GM20431 (cell line): ENCODE measurements around the gene LDLRAD4.

Source experiments
- in situ Hi-C: fragments of 300-500 bp; cut with MseI, MboI; formaldehyde crosslinking; loops from one replicate; pipeline ENCODE4 v1.15.0; 2020; ENCODE audit warnings: low sequenced_read_pairs; ENCODE audit not compliant: unreplicated experiment

The LDLRAD4 gene

DNA sequence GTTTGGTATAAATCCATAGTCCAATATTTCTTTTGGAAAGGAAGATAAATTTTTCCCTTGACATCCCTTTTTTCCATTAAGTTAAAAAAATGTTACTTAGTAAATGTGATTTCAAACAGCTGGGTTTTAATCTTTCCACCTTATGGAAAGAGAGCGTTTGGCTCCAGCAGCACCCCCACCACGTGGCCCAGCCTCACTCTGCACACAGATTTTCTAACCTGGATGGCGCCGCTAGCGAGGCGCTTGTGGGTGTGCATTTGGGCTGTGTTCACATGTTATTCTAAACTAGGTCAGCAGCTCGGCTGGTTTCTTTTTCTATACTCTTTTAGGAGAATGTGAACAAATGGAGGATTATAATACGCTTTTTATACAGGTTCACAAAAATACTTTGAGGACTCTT, 218.0 kb downstream of the LDLRAD4 start:
- in situ Hi-C loops: no loop called here

DNA sequence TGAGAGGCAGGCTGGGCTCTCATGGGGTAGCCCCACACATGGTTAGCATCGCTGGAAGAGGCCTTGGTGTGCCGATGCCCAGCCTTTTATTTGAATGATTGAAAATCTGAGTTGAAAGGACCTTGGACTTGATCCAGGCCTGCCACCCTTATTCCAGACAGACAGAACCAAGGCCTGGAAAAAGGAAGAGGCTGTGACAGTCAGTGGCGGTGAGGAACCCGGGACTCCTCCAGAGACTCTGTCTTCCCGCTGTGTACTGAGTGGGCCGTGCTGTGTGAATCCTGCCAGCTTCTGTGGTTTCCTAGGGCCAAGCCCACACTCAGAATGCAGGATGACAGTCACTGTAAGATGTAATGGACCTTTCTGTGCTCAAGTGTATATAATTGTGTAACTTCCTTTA, 218.5 kb downstream of the LDLRAD4 start:
- in situ Hi-C loops: no loop called here

DNA sequence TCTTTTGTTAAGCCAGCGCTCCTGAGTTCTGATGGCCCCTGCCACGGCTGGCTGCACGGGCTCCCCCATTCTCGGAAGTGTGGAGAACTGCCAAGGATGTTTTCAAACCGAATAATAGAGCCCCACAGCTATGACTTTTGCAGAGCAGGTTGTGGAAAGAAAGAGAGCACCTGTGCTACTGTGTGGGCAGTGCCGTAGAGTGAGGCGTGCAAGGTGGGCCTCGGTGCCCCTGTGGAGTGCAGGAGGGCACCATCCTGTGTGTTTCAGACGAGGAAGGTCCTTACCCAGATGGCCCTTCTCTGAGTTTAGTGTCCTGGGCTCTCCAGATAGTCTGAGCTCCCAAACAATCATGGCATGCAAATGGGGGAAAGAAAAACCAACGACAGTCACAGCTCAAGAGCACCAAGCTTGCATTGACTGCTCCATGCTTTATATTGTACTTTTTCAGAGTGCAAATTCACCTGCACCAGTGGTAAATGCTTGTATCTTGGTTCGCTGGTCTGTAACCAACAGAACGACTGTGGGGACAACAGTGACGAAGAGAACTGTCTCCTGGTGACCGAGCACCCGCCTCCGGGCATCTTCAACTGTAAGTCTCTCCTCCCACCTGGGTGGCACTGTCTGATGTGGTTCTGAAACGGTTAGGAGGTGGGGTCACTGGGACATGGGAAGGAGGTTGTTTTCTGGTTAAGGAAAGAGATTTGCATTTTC, 219.4 kb downstream of the LDLRAD4 start:
- in situ Hi-C loops: no loop called here

DNA sequence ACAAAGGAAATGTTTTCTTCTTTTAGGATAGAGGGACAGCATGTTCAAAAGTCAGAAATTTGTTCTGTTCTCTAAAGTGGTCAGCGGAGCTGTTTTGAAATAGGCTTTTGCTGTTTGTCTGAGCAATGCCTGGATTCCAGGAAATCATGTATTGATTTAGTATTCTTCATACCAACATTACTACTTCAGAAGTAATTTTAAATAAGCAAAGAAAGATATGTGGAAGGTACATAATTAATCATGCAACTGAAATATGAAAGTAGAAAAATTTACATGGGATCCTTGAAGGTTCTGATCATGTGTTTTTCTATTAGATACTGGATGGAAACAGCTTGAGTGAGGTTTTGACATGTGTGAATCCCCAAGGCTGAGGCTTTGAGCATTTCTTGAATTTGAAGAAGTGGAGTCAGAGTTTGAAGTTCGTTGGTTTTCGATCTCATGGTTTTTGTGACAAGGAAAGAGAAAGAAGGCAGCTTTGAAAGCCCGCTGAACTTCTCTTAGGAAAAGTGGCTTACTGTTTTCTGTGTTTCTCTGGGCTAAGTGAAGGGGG, 220.0 kb downstream of the LDLRAD4 start:
- in situ Hi-C loops: no loop called here

DNA sequence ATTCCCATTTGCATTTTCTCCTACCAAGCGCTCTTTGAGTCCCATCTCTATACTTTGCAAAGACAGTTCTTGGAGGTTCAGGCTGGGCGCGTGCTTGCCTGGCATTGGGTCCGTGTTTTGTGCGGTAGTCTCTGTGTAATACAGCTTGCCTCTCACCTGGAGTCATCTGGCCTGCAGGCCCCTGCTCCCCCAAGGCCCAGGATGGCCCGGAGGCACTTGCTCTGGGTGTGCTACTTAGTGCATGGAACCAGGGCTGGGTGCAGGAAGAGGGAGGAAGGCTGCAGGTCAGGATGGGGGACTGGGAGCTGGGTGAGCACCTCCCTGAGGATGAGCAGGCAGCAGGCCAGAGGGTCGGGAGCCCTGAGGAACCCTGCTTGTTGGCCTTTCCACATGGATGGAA, 220.9 kb downstream of the LDLRAD4 start:
- in situ Hi-C loops: no loop called here

DNA sequence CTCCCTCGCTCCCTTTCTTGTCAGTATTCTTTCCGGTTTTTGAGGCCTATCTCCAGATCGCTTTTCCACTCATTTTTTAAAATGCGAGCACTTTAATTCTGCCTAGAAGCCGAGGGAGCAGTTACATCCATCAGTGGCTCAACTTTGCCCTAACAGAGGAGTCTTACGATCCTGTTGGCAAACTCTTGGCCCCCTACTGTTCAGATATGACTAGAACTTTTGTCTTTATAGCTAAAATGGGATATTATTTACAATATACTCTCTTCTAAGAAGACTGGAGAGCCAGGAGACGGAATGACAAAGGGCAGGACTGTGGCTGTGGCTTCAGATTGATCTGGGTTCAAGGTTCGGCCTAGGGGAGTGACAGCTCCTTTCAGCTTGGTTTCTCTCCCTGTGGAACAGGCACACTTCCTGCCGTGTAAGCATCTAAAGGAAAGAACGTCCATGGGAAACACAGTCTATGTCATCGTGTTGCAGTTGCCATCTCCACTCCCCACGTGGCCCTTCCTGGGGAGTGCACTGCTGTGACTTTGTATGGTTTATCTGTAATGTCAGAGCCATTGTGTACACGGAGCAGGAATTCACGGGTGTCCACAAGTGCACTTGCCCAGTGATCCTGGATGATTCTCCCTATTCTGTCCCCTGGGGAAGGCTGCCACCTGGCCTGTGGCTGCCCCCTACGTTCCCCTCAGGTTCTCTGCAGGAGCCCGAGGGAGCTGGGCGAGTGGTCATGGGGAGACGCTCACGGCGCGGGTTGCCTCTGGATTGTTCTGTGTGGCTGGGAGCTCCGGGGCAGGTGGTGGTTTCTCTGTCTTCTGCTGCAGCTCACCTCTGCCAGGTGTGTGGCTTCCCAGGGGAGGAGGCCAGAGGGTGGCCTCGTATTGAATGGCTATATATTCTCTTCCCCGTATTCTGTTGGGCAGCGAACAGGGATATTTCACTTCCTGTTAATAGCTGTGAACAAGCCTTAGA, 222.0 kb downstream of the LDLRAD4 start:
- in situ Hi-C loops: no loop called here

DNA sequence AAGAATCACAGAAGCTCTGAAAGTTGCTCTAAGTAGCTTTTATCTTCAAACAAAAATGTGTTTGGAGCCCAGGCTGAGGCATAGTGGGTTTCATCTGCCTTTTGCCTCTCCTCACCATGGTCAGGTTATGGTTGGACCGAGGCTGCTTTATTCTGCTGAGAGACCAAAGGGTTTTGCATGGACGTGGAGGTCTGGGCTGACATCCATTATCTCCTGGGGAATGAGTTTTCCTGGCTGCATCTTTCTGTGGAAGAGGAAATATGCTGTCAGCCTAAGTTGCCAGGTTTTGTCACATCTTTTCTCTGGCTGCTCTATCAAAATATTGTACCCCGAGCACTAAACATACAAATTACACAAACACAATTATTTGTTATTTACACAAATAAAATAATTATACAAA, 223.2 kb downstream of the LDLRAD4 start:
- in situ Hi-C loops: no loop called here

DNA sequence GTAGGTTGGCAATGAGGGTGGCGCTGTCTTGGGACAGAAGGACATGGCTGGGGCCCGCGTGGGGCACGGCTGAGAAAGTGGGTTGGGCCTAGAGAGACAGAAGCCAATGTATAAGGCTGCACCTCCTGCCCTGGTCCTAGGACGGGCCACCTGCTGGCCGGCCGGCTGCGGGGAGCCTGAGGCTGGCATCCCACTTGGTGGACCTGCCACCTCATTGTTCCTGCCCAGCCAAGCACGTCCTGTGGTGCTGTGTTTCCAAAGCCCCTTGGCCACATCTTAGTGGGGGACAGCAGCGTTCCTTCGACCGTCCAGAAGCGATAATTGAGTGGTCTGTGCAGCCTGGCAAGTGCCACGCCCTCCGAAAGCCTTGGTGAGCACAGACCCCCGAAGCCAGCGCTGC, 223.9 kb downstream of the LDLRAD4 start:
- in situ Hi-C loops: no loop called here

DNA sequence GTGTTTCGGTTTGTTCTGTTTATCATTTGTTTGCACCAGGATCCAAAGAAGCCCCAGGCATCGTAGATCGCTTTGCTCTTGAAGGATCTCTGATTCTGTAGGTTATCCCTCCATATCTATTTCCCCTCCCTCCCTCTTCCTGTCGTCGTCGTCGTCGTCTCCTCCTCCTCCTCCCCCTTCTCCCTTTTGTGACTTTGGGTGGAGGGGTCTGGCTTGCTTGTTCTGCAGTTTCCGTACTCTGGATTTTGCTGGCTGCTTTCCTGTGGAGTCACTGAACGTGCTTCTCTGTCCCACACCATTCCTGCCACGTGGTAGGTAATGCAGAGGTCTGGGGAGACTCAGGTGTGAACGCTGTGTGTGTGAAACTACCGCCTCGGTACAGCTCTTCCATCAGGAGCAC, 225.0 kb downstream of the LDLRAD4 start:
- in situ Hi-C loops: no loop called here

DNA sequence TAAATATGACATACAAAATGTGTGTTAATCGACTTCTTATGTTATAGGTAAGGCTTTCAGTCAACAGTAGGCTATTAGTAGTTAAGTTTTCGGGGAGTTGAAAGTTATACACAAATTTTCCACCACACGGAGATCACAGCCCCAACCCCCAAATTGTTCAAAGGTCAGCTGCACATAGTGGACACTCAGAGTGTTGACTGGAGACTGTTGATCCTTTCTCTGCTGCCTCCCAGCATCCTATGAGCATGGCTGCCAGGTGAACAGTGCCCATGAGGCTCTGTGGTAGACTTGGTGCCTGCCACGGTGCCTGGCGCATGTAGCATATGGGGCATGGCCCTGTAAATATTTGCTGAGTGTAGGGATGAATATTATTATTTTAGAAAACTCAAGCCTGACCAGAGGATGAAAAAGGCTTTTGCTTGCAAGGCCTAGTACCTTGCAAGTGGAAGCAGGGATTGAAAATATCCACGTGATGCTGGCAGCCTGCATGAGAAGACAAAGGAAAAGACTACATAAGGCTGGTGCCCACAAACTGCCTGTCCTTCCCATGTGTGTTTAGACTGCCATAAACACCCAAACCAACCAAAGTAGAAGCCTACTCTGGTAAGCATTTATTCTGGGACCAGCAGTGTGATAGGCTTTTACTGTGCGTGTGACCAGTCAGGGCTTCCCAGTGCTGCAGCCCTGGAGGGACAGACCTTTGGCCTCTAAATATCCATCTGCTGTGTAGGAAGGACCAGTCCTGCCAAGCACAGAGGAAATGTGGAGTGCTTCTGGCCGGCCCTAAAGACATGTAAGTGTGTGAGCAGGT, 226.1 kb downstream of the LDLRAD4 start:
- in situ Hi-C loops: no loop called here

DNA sequence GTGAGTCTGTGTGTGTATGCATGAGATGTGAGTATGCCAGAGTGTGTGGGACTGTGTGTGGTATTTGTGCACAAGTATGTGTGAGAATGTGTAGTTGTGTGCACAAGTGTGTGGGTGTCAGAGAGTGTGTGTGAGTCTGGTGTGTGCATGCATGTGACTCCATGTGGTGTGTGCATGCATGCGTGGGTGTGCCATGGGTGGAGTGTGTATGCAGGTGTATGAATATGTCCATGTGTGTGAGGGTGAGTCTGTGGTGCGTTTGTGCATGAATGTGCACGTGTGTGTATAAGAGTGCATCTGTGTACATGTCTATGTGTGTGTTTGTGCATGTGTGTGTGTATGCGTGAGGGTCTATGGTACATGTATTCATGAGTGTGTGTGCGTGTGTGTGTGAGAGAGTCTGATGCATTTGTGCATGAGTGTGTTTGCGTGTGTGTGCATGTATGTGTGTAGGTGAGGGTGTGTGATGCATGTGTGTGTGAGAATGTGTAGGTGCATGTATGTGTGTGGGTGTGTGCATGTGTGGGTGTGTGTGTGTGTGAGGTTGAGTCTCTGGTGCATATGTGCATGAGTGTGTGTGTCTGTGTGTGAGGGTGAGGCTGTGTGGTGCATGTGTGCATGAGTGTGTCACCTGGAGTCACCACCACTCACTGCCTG, 226.8 kb downstream of the LDLRAD4 start:
- in situ Hi-C loops: no loop called here

DNA sequence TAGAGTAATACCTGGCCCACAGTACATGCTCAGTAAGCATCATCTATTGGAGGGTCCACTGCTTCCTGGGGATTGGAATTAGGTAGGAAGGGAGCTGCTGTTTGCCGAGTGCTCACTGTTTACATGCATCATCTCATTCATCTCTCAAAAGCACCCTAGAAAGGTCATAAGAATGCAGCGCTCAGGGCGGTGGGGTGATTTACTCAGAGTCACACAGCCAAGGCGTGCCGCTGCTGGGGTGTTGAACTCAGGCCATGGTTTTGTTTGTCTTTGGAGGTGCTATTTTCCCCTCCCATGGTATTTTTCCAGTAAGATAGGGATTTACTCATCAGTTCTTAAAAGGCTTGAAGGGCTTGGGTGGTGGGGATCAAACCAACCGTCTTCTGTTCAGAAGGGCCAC, 227.5 kb downstream of the LDLRAD4 start:
- in situ Hi-C loops: no loop called here

DNA sequence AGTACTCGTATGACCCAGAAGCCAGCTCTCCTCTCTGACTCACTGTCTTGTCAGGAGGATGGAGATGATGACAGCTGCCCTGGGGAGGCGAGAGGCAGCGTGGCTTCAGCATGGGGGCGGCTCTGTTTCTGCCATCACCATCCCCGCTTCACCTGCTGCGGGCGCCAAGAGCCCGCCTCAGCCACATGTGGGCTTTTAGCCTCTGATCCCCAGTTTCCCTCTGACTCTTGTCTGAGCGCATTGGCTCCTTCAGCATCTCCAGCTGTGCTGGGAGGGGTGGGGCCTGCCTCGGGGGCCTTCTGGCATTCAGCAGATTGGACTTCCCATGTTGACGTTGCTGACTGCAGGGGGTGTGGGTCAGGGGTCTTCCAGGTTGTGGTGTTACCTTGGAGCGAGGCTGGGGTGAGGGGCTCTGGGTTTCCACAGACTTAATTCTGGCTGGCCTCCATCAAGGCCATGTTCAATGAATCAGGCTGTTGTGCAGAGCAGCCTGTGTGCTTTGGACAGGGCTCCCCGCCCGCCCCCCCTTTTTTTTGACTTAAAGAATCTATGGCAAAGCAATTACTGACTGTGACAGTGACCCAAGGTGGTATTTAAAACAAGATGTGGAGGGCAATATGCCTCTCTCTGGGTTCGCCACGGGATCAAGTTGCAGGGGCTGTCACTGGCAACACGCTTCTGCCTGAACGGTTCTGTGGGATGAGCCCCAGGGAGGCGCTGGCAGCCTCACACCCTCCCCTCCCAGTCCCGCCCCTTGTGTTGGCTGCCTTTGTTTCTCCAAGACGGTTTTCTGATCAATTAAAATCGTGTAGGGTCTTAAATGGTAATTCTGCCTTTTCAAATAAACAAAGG, 228.3 kb downstream of the LDLRAD4 start:
- in situ Hi-C loops: no loop called here

DNA sequence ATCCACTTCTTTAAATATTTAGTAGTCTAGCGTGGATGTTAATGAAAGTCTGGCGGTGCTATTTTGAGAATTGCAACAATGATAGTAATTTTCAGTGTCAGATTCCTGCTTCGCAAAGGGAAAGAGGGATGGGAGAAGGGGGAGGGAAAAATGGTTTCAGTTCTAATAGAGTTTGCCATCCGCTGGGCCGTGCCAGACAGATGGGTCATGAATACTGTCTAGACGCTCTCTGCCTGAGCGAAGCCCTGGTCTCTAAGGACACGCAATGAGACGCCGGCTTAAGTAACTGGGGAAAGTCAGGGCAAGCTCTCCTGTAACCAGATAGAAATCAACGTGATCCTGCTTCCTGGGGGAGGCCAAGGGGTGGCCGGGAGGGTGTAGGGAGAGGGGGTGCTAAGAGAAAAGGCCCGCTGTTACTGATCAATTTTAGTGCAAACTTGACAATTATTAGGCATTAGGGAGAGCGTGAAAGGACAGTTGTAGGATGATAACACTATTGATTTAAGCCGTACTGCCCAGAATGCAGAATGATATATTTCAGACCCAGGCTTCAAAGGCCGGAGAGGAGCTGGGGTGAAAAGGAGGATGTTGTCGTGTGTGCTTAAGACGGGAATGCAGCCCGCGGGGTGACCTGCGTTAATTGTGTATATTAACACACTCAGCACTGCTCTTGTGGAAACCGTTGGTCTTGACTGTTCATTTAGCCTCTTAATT, 229.2 kb downstream of the LDLRAD4 start:
- in situ Hi-C loops: no loop called here

DNA sequence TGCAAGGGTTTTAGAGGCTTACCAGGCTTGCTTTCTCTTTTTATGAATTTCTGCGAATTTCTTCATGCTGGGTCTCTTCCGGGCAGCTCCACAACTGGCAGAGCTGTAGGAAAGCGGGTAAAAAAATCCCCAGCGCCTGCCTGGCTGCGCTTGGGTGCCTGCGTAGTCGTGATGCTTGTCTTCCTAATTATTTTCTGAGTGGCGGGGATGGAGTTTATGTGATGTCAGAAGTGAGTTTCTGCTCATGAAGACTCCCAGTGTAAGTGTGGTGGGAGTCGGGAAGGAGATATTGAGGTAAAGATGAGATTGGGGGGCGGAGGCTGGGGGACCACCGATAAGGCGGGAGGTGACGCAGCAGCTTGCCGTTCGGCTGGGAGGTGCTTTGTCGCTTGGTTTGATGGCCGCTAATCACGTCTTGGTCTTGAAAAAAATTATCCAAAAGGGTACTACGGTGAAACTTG, 229.8 kb downstream of the LDLRAD4 start:
- in situ Hi-C loops: no loop called here

DNA sequence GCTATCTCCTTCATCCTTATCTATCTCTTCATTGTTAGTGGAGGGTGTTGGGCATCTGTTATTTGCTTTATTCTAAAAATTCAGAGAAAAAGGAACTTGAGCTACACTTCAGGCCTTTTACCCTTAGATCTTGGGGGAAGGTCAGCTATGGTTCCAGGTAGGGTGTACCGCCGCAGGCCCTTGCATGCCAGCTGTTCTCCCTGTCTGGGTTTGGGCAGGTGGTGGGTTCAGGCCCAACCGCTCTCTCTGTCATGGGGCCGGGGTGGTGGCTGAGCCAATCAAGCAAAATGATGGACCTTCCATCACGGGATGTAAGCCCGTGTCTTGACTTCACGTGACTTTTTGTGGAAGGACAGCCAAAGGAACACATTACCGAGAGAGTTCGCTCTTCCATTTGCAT, 231.1 kb downstream of the LDLRAD4 start:
- in situ Hi-C loops: no loop called here

DNA sequence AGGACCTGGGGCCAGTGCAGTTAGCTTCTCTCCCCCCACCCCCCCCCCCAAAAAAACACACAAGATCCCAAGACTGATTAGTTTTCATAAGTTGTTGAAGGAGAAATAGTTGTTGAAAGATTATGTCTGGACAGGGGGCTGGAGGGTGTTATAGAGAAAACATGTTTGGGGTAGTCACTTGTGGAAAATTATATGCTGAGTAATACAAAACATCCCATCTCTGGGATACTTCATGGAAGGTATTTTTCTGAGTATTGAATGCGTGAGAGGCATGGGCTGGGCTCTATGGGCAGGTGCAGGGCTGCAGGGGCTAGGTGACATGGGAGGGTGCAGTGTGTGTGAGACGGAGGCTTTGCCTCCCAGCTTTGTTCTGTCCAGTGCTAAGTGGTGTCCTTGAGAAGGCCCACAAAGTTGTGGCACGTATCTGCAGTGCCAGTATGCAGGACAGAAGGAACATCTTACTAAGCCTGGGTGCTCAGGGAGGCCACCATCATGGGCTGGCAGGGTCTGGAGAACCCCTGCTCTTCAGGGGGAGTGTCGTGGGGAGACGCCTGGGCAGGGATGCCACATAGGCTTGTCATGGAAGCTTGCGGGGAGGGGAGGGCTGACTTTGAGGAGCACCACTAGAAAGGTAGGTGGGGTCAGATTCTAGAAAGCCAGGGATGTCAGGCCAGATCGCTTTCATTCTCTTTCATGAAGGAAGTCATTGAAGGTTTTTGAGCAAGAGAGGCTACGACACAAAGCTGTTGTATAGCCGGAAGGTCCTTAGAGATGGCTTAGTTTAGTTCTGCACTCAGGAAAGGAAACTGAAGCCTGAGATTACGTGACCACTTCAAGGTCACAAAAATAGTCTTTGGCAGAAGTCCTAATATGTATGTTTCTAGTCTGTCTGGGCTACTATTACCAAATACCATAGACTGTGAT, 232.0 kb downstream of the LDLRAD4 start:
- in situ Hi-C loops: no loop called here
